ENCODE results near the gene OAS2. TPM values are rescaled to one million over a fixed set of nuclear protein-coding genes. Genes with fewer than 3 reads are reported as not detected.

OAS2 gene
- total and polyA plus RNA-seq, 9 of the 15 experiments (the other 6 are each of a cell fraction or from before 2014, with no cell fraction given) = 0.13 to 0.85 TPM; not detected in 7

DNA sequence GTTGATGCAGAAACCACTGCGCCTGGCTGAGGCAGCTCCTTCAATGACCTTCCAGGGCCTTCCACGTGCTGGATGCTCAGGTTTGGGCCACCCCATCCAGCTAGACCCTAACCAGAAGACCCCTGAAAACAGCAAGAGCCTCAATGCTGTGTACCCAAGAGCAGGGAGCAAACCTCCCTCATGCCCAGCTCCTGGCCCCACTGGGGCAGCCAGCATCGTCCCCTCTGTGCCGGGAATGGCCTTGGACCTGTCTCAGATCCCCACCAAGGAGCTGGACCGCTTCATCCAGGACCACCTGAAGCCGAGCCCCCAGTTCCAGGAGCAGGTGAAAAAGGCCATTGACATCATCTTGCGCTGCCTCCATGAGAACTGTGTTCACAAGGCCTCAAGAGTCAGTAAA lies 29.5 kb upstream of the OAS2 start (continued):
- TF ChIP-seq, protein P1, sequence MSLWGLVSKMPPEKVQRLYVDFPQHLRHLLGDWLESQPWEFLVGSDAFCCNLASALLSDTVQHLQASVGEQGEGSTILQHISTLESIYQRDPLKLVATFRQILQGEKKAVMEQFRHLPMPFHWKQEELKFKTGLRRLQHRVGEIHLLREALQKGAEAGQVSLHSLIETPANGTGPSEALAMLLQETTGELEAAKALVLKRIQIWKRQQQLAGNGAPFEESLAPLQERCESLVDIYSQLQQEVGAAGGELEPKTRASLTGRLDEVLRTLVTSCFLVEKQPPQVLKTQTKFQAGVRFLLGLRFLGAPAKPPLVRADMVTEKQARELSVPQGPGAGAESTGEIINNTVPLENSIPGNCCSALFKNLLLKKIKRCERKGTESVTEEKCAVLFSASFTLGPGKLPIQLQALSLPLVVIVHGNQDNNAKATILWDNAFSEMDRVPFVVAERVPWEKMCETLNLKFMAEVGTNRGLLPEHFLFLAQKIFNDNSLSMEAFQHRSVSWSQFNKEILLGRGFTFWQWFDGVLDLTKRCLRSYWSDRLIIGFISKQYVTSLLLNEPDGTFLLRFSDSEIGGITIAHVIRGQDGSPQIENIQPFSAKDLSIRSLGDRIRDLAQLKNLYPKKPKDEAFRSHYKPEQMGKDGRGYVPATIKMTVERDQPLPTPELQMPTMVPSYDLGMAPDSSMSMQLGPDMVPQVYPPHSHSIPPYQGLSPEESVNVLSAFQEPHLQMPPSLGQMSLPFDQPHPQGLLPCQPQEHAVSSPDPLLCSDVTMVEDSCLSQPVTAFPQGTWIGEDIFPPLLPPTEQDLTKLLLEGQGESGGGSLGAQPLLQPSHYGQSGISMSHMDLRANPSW (CRISPR knock-in tag; IDR thresholded peaks at IDR 0.05) = no peak
- no peak for TF ChIP-seq YBX1 (IDR thresholded peaks at IDR 0.05)
- TF ChIP-seq JUNB (CRISPR knock-in tag; conservative IDR thresholded peaks at IDR 0.05) = no peak
- no peak for TF ChIP-seq PML (IDR thresholded peaks at IDR 0.05; ENCODE audit: low read length)

DNA sequence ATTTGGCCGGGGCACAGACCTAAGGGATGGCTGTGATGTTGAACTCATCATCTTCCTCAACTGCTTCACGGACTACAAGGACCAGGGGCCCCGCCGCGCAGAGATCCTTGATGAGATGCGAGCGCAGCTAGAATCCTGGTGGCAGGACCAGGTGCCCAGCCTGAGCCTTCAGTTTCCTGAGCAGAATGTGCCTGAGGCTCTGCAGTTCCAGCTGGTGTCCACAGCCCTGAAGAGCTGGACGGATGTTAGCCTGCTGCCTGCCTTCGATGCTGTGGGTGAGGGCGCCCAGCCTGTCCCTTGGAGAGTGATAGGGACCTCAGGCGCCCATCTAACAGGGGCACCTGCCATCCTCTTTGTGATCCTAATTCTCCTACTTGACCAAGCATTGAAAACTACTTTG lies 27.6 kb upstream of the OAS2 start:
- Histone ChIP-seq H3K9me3 (replicated peaks; ENCODE audit: control insufficient read depth, insufficient read depth, low read depth, low read length) (no peaks in the 10 kb centered on the region), H3K4me1 (replicated peaks in 1 of 2; ENCODE audit: control insufficient read depth in 2 of 2, insufficient read depth in 2 of 2, low read length in 2 of 2) (no peaks in the 10 kb centered on the region), H3K9ac (ENCODE audit: insufficient read depth in 1 of 2, low read depth in 2 of 2, low read length in 2 of 2) (no peak overlapping the region), H3K9me1 (ENCODE audit: control insufficient read depth, insufficient read depth, low read length) (no peaks in the 10 kb centered on the region), H3K4me2 (ENCODE audit: insufficient read depth, low read length) (no peak overlapping the region), H3K79me2 (ENCODE audit: control insufficient read depth, insufficient read depth, low read length) (no peaks in the 10 kb centered on the region), H3K36me3 (ENCODE audit: control insufficient read depth, insufficient read depth, low read length) (no peaks in the 10 kb centered on the region), H3K27ac (ENCODE audit: extremely low read depth, low read depth, low read length) (no peak overlapping the region), H2AFZ (ENCODE audit: low read depth, low read length) (no peak overlapping the region), H3K4me3 (no peak overlapping the region), H3K27me3 (ENCODE audit: control insufficient read depth in 2 of 2, insufficient read depth in 2 of 2, low read length in 2 of 2) (peaks cover 0 to 8% of the 10 kb centered on the region in 2 experiments; a peak in 2 of 5 replicates), H4K20me1 (replicated peaks; ENCODE audit: control insufficient read depth, insufficient read depth, low read length) (peaks cover 4% of the 10 kb centered on the region; the same call in 1 of the 2 replicates)
- POLR2A ChIA-PET = no interaction called here
- no peak for DNase-seq (ENCODE audit: extremely low read depth in 1 of 4, low spot score in 3 of 4)
- no peak for FAIRE-seq
- no TSS peak for BruUV-seq (replicated peaks)
- ATAC-seq = no peak
- in situ Hi-C loops (cut with MboI) (no loop called here), intact Hi-C loops (cut with micrococcal nuclease) (no loop called here)
- CTCF ChIA-PET (ENCODE audit: low intra/inter-chr PET ratio) = no interaction called here
- WGBS (ENCODE audit: insufficient coverage, low coverage, missing lambda C conversion rate) = 2% methylated on average over 11 of the region's 11 CpGs
- no peak for TF ChIP-seq CHD2 (IDR thresholded peaks at IDR 0.05; ENCODE audit: low read depth, low read length)
- TF ChIP-seq BHLHE40 (IDR thresholded peaks at IDR 0.05; ENCODE audit: low read length) = no peak
- TF ChIP-seq YY1 (IDR thresholded peaks at IDR 0.05; ENCODE audit: borderline replicate concordance in 1 of 3, control insufficient read depth in 1 of 3, extremely low read depth in 1 of 3, insufficient read depth in 3 of 3, insufficient read length in 1 of 3, insufficient replicate concordance in 2 of 3, low read depth in 1 of 3, low read length in 2 of 3) = no peak
- no peak for TF ChIP-seq ZBED1 (IDR thresholded peaks at IDR 0.05)
- TF ChIP-seq HEY1 (CRISPR knock-in tag; IDR thresholded peaks at IDR 0.05; ENCODE audit: borderline replicate concordance) = no peak
- TF ChIP-seq ZNF589 (CRISPR knock-in tag; IDR thresholded peaks at IDR 0.05; ENCODE audit: low read depth) = no peak
- TF ChIP-seq, protein P2, sequence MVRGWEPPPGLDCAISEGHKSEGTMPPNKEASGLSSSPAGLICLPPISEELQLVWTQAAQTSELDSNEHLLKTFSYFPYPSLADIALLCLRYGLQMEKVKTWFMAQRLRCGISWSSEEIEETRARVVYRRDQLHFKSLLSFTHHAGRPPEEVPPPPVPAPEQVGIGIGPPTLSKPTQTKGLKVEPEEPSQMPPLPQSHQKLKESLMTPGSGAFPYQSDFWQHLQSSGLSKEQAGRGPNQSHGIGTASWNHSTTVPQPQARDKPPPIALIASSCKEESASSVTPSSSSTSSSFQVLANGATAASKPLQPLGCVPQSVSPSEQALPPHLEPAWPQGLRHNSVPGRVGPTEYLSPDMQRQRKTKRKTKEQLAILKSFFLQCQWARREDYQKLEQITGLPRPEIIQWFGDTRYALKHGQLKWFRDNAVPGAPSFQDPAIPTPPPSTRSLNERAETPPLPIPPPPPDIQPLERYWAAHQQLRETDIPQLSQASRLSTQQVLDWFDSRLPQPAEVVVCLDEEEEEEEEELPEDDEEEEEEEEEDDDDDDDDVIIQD (CRISPR knock-in tag; IDR thresholded peaks at IDR 0.05) = no peak
